ENCODE results near the gene AOC2.
"Not testable (repeated sequence)": the region's sequence is repeated elsewhere in the genome, so short reads cannot be mapped to it uniquely, and the experiment has no call there.

The AOC2 gene

DNA sequence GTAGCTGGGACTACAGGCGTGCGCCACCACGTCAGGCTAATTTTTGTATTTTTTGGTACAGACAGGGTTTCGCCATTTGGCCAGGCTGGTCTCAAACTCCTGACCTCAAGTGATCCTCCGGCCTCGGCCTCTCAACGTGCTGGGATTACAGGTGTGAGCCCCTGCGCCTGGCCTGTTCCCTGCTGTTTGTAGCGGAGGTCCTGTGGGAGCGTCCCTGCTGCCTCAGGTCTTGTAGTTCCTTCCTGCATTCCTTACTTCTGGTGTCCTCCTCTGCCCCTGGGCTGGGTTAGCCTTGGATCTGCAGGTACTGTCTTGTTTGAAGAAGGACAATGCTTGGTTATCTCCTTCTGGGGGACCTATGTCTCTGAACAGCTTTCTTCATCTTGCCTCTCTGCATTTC lies 32.7 kb downstream of the AOC2 start:
- H3K4me3 ChIP-seq (ENCODE audit: low read depth, low read length), result no peak overlapping the region
- TF ChIP-seq, protein P1, sequence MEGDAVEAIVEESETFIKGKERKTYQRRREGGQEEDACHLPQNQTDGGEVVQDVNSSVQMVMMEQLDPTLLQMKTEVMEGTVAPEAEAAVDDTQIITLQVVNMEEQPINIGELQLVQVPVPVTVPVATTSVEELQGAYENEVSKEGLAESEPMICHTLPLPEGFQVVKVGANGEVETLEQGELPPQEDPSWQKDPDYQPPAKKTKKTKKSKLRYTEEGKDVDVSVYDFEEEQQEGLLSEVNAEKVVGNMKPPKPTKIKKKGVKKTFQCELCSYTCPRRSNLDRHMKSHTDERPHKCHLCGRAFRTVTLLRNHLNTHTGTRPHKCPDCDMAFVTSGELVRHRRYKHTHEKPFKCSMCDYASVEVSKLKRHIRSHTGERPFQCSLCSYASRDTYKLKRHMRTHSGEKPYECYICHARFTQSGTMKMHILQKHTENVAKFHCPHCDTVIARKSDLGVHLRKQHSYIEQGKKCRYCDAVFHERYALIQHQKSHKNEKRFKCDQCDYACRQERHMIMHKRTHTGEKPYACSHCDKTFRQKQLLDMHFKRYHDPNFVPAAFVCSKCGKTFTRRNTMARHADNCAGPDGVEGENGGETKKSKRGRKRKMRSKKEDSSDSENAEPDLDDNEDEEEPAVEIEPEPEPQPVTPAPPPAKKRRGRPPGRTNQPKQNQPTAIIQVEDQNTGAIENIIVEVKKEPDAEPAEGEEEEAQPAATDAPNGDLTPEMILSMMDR (IDR thresholded peaks at IDR 0.05; ENCODE audit: low read depth, low read length), result no peak
- in situ Hi-C loops (cut with HindIII; ENCODE audit: low sequenced_read_pairs), result no loop called here
- DNase-seq (ENCODE audit: low read depth, low spot score), result no peak

DNA sequence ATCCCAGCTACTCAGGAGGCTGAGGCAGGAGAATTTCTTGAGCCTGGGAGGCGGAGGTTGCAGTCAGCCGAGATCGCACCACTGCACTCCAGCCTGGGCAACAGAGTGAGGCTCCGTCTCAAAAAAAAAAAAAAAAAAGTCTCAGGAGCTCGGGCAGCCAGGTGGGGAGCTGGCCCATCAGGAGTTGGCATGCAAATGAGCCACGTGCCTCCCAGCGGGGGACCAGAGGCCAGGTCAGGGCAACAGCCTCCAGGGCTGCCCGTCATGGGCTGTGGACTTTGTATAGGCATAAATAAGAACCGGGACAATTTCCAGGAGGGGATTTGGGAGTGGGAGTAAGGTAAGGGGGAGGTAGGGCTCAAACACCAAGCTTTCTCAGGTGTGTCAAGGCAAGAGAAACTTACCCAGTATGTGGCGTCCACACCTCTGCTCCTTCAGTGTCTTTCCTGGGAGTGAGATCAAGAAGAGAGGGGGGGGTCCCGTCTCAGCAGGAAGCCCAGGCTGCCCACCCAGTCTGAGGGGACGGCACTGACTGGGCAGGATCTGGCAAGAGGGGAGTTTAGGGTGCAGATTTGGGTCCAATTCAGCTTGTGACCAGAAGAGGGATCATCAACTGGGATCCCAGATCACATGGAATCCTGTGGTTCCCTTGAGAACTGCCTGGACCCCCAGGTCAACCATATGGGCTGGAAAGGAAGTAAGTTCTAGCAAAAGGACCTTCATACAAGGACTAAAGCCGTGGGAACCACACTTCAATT lies 33.9 kb downstream of the AOC2 start:
- in situ Hi-C loops (cut with HindIII; ENCODE audit: low sequenced_read_pairs), result no loop called here
- TF ChIP-seq, protein P1 (IDR thresholded peaks at IDR 0.05; ENCODE audit: low read depth, low read length), result no peak
- no peak overlapping the region for H3K4me3 ChIP-seq (ENCODE audit: low read depth, low read length)
- DNase-seq (ENCODE audit: low read depth, low spot score), result no peak

DNA sequence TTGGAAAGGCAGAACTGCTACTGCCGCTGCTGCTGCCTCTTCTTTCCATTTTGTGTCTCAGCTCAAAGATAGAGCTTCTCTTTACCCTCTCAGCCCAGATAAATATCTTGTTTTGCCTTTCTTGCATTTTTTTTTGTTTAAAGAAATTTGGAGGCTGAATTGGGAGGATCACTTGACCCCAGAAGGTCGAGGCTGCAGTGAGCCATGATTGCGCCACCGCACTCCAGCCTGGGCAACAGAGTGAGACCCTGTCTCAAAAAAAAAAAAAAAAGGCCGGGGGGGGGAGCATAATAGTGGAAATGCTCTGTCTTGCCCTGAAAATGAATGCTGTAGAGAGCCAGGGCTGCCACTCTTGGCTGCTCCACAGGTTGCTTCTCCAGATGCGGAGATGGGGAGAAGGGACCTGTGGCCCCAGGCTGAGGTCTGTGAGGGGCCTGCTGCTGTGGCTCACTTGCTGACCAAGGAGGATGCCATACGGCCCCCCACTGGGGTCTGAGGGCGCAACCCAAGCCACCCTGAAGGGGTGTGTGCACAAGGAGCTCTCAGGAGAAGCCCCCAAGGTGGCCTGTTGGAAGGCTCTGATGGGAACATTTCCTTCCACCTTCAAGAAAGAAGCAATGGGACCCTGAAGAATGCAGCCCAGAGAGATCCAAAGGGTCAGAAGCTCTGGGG lies 34.7 kb downstream of the AOC2 start:
- TF ChIP-seq, protein P1 (IDR thresholded peaks at IDR 0.05; ENCODE audit: low read depth, low read length), result no peak
- no peak for DNase-seq (ENCODE audit: low read depth, low spot score)
- no peak overlapping the region for H3K4me3 ChIP-seq (ENCODE audit: low read depth, low read length)
- in situ Hi-C loops (cut with HindIII; ENCODE audit: low sequenced_read_pairs), result no loop called here

DNA sequence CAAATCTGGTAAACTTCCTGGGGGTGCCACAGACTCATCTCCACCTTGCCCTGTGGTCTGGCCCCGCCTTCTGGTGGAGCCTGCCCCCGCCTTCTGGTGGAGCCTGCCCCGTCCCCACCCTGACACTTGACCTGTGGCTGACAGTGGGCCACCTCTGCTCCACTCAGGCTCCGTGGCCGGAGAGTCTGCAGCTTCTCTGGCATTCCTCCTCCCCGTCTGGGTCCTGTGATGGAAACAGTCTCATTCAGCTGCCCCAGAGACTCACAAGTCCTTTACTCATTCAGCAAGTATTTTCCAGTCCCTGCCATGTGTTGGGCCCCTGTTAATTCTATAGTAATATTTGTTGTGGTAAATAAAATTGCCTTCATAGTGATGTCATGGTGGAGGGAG lies 35.2 kb downstream of the AOC2 start:
- in situ Hi-C loops (cut with HindIII; ENCODE audit: low sequenced_read_pairs), result no loop called here

DNA sequence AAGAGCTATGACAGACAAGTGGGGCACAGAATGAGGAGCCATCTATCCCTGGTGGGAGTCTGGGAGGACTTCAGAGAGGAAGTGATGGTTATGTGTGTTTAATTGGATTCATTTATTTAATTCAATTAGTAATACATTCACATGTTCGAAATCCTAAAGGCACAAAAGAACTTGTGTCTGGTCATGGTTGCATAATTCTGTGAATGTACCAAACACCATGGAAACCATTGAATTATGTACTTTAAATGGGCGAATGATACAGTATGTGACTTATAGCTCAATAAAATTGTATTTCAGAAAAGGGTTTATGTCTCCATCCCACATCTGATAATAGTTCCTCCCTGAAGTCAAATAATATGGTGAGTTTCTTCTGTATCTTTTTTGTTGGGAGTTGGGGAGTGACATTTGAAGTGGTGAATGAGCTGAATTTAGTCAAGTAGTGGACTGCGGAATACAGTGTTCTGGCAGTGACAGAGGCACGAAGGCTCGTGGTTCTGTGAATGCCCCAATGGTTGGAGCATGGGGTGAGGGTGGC lies 36.5 kb downstream of the AOC2 start:
- TF ChIP-seq, protein P1 (IDR thresholded peaks at IDR 0.05; ENCODE audit: low read depth, low read length), result no peak
- no peak overlapping the region for H3K4me3 ChIP-seq (ENCODE audit: low read depth, low read length)
- in situ Hi-C loops (cut with HindIII; ENCODE audit: low sequenced_read_pairs), result no loop called here
- no peak for DNase-seq (ENCODE audit: low read depth, low spot score)

More for the DNA sequence above, 35.2 kb downstream of the AOC2 start:
- TF ChIP-seq, protein P1 (IDR thresholded peaks at IDR 0.05; ENCODE audit: low read depth, low read length), result no peak
- peak; percentile 6 for DNase-seq (ENCODE audit: low read depth, low spot score)
- no peak overlapping the region for H3K4me3 ChIP-seq (ENCODE audit: low read depth, low read length)

DNA sequence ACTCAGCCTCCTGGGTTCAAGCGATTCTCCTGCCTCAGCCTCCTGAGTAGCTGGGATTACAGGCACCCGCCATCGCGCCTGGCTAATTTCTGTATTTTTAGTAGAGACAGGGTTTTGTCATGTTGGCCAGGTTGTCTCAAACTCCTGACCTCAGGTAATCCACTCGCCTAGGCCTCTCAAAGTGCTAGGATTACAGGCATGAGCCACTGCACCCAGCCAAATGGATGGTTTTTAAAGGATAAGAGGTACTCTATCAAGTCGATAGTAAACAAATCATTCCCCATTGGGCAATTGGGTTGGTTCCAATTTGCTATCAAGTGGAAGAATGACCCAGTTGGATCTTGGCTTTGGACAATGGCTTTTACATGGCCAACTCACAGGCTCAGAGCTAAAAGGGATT lies 37.3 kb downstream of the AOC2 start:
- H3K4me3 ChIP-seq (ENCODE audit: low read depth, low read length); DNase-seq (ENCODE audit: low read depth, low spot score); in situ Hi-C loops (cut with HindIII; ENCODE audit: low sequenced_read_pairs): not testable (repeated sequence)

DNA sequence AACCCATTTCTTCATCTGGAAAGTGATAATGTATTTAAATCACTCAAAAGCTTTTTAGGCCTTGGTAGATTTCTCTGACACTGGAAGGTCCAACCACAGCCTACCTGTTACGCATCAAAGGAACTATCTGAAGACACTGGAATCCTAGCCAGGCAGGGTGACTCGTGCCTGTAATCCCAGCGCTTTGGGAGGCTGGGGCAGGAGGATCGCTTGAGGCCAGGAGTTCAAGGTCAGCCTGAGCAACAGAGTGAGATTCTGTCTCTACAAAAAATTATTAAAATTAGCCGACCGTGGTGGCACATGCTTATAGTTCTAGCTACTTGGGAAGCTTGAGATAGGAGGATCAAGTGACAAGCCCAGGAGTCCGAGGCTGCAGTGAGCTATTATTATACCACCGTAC lies 37.8 kb downstream of the AOC2 start:
- TF ChIP-seq, protein P1 (IDR thresholded peaks at IDR 0.05; ENCODE audit: low read depth, low read length), result no peak
- no peak overlapping the region for H3K4me3 ChIP-seq (ENCODE audit: low read depth, low read length)
- DNase-seq (ENCODE audit: low read depth, low spot score), result no peak
- in situ Hi-C loops (cut with HindIII; ENCODE audit: low sequenced_read_pairs), result no loop called here

Measured in astrocyte of the spinal cord (primary cell).